Measurements from ENCODE around the gene SAMSN1.

- TF ChIP-seq POLR2A (IDR thresholded peaks at IDR 0.05; ENCODE audit: low read depth) (no peak), CTCF (IDR thresholded peaks at IDR 0.05) (no peak)
These were observed 10.4 kb downstream of the SAMSN1 start for GRCh38 chr21:14535702-14536101.
